GM12892 (cell line): ENCODE results near the gene GPR12.

Experiments used
- POLR2A ChIP-seq: IDR thresholded peaks from 2 replicates; pipeline ENCODE4 v1.6.1; 2011; ENCODE audit warnings: low read depth, low read length, control low read depth
- POLR2AphosphoS5 ChIP-seq: IDR thresholded peaks from 2 replicates; pipeline ENCODE4 v1.6.1; 2011; ENCODE audit warnings: low read depth, low read length, control low read depth
- TAF1 ChIP-seq: IDR thresholded peaks from 2 replicates; pipeline ENCODE4 v1.6.1; 2011; ENCODE audit warnings: low read depth, mild to moderate bottlenecking, control low read depth, low read length, borderline replicate concordance

DNA sequence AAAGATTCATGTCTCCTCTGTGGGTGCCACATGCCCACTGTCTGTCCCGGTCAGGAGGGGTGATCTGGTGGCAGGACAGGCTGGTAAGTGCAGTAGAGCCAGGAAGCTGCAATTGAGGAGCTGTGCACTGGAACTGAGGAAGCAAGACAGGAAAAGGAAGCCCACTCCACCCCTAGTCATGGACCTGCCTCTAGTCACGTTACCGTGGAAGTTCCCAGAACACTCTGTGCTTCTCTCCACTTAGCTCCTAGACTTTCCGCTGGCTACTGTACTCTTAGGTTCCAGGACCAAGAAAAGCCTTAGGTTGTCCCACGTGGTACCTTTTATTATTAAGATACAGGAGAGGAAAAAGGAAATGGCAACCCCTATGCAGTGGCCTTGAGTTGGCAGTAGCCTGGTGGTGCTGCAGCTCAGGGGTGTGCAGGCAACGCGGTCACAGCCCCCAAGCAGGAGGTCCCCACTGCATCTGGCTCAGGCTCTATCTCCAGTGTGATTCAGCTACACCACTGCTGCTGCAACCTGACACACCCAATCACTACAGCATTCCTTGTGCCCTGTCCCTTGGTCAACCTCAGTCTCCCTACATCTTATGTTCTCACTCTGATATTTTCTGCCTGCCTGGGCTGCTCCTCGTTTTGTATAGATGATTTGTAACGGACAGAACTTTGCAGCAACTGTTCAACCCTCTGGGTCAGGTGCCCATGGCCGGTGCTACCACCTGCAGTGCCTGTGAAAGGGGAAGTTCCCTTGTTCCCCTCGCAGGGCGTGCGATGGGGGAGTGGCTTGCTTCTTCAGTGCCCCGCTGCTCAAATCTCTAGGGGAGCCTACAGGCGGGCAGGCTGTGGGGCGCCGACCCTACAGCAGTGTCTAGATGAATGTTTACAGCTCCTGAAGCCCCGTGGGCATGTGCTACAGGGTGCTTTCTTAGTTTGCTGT, 24.4 kb upstream of the GPR12 start:
- TF ChIP-seq POLR2A, result no peak
- no peak for TF ChIP-seq POLR2AphosphoS5
- TF ChIP-seq TAF1, result no peak
